CD4-positive, alpha-beta T cell treated with Interleukin-2 at 100 ng/mL for 4 hours (primary cell): ENCODE data around the gene B2M.
"Not testable (repeated sequence)": the region's sequence is repeated elsewhere in the genome, so short reads cannot be mapped to it uniquely, and the experiment has no call there.

Experiments used
- DNase-seq: peaks from one replicate; pipeline ENCODE4 v3.0.0-alpha.2; 2020; ENCODE audit warnings: low spot score

The B2M gene

DNA sequence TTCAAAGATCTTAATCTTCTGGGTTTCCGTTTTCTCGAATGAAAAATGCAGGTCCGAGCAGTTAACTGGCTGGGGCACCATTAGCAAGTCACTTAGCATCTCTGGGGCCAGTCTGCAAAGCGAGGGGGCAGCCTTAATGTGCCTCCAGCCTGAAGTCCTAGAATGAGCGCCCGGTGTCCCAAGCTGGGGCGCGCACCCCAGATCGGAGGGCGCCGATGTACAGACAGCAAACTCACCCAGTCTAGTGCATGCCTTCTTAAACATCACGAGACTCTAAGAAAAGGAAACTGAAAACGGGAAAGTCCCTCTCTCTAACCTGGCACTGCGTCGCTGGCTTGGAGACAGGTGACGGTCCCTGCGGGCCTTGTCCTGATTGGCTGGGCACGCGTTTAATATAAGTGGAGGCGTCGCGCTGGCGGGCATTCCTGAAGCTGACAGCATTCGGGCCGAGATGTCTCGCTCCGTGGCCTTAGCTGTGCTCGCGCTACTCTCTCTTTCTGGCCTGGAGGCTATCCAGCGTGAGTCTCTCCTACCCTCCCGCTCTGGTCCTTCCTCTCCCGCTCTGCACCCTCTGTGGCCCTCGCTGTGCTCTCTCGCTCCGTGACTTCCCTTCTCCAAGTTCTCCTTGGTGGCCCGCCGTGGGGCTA lies at the start of gene B2M, which contains the start of gene PATL2:
Gene B2M (plus strand): TSS at position 422 of the 647 bp plus-strand sequence. CDS start 30 bp downstream, at position 452.
Gene PATL2 (minus strand): TSS at position 228 of the 647 bp plus-strand sequence. CDS start 34,833 bp downstream, outside the sequence.
- peak; percentile 98 for DNase-seq

DNA sequence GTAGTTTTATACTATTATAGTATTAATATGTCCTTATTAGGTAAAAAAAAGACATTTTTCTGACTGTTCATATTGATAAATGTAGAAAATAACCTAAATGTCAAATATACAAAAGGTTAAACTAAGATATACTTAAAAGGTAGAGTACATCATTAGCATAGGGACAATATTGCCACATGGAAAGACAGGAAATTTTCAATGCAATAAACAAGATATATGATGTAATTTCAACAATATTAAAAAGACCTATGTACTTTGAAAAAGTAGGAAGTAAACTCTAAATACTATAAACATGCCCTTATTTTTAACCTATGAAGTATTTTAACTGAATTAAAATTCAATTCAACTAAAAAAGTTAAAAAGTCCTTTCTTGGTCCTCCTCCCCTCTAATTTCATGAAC lies 49.7 kb upstream of the B2M start:
- DNase-seq: no peak

DNA sequence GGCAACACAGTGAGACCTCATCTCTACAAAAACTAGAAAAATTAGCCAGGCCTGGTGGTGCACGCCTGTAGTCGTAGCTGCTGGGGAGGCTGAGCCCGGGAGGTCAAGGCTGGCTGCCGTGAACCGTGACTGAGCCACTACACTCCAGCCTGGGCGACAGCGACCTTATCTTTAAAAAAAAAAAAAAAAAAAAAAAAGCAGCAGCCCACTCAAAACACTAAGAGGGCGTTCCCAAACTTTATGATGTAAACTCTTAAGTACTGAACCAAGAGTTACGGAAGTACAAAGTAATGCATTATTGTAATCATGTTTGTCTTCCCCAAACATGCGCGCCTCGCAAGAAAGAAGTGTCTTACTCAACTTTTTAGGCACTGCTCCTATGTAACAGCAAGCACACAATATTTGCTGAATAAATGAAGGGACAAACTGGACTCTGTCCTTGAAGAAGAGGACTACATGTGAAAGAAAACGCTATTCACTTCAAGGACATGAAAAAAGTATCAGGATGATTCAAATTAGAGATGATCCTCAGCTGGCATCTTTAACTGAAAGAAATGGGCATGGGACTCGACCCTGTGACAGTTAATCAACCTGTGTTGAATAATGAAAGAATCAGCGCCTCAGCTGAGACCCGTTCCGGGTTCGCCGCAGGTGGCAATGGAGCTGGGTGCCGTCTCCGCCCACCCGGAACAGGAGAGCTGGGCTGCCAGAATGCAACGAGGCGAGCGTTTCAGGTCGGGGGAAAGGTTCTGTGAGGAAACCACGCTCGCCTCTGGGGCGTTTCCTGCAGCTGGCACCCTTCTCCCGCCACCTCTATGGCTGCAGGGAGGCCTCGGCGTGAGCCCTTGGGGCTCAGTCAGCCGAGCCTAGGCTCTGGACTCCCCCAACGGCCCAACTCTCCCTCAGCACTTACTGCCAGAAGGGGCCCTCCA lies 48.6 kb upstream of the B2M start:
- peak; percentile 82 for DNase-seq

DNA sequence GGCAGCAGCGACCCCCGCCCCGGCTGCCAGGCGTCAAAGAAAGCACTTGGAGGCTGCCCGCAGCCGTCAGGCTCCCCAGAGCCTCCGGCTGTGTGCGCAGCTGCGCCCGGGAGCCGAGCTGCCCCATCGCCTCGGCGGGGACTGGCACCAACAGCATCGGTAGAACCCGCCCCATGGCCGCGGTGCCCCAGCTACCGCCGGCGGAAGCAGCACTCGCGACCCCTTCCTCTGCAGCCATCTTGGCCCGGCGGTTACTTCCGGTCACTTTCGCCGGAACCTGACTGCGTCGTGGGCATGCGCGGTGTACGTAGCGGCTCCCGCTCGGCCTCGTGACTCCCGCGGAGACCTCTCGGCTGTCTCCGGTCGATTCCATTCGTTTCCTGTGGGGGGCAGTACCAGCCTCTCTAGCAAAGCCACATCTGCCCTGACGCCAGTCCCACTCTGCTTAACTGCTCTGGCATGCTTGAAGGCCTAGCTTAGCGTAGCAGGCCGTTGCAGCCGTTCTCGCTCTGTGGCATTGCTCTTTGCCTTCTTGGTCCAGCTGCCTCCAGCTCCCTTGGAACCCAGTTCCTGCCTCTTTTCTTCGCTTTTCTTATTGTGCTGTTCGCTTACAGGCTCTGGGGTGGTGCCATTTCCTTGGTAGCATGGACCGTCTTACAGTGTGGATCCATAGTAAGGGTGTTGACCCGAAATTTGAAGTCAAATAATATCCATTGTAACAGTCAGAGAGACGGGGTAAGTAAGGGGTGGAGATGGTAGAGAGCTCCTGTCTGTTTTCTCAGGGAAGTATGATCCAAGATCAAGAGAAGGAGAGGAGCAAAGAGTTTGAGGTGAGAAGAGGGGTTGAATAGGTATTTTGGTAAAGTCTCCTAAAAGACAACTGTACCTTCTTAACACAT lies 47.7 kb upstream of the B2M start, which contains the start of gene SPG11:
Gene SPG11 (minus strand): TSS at position 253 of the 899 bp plus-strand sequence. CDS start 15 bp downstream, at position 238.
- peak; percentile 99 for DNase-seq

GRCh38 chr15:44666210-44667038 lies 44.9 kb upstream of the B2M start:
- peak; percentile 51 for DNase-seq

- DNase-seq: no peak
Observed at GRCh38 chr15:44667039-44667360, 44.3 kb upstream of the B2M start.

- DNase-seq: no peak
Observed at GRCh38 chr15:44668921-44669320, 42.4 kb upstream of the B2M start.

DNA sequence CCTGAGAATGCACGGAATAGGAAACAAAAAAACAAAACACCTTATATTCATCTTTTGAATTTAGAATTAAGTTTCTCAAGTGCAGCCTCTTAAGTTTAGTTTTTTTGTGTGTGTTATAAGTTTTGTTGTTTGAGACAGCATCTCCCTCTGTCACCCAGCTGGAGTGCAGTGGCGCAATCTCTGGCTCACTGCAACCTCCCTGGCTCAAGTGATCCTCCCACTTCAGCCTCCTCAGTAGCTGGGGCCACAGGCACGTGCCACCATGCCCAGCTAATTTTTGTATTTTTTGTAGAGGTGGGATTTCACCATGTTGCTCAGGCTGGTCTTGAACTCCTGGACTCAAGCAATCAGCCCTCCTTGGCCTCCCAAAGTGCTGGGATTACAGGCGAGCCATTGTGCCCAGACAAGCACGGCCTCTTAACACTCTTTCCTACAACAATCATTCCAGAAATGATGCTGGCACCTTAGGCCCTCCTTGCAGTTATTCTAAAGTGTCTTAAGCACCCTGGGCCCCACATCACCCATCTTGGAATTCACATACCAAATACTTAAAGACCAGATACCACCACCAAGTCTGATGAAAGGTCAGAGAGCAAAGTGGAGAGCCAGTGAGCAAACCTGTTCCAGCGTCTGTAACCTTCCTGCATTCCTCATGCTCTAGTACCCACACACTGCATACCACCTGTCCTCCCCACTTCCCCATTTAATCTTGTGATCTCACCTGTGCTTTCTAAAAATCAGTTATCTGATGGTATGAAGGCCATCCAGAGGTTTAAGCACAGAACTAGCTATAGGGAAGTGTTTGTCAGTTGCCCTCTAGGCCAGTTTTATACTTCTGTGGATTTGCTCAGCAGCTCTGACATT lies 41.0 kb upstream of the B2M start:
- no peak for DNase-seq

DNA sequence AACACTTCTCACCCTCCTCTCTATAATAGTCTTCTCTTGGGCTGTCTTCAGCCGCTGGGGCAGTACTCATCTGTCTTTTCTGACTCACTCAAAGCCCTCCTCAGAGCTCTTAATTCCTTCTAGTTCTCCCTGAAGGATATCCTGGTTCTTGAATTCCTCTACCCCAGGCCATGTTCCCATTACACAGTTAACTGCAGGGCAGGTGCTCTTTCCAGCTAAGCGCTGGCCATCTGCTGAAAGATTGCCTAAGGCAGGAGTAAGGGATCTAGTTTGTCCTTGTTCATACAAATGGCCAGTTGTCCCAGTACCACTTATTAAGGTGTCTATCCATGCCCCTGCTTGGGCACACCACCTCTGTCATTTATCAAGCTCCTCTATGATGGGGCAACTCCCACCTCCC lies 37.7 kb upstream of the B2M start:
- no peak for DNase-seq

DNA sequence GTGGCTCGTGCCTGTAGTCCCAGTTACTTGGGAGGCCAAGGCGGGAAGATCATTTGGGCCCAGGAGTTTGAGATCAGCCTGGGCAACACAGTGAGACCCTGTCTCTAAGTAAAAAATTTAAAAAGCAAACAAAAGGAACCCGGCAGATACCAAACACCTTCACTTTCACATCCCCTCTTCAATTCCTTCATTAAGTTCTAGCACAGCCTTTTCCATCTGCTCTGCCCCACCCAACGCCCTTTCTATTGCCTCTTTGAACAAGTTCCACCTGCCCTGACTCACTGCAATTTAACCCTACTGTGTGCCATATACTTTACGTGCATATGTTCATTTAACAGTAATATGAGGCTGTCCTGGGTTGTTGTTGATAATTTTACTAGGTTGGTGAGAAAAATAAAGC lies 35.4 kb upstream of the B2M start:
- no peak for DNase-seq

DNA sequence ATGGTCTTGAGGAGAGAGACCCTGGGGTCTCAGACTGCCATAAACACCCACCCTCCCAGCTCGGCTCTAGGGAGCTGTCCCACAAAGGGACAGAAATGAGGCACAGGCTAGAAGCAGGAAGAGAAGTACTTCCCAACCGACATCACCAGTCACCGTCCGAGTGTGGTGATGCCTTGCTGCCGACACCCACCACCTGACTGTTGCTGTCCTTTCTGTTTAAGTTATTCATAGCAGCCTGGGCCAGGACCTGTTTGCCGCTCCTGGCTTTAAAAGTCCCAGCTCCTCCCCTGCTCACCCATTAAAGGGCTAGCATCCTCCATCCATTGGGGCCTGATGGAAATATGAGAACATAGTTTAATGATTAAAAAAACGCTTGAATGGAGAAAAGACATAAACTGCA lies 34.6 kb upstream of the B2M start:
- peak; percentile 44 for DNase-seq

- DNase-seq: no peak
Observed at GRCh38 chr15:44682211-44682610, 29.1 kb upstream of the B2M start.

DNA sequence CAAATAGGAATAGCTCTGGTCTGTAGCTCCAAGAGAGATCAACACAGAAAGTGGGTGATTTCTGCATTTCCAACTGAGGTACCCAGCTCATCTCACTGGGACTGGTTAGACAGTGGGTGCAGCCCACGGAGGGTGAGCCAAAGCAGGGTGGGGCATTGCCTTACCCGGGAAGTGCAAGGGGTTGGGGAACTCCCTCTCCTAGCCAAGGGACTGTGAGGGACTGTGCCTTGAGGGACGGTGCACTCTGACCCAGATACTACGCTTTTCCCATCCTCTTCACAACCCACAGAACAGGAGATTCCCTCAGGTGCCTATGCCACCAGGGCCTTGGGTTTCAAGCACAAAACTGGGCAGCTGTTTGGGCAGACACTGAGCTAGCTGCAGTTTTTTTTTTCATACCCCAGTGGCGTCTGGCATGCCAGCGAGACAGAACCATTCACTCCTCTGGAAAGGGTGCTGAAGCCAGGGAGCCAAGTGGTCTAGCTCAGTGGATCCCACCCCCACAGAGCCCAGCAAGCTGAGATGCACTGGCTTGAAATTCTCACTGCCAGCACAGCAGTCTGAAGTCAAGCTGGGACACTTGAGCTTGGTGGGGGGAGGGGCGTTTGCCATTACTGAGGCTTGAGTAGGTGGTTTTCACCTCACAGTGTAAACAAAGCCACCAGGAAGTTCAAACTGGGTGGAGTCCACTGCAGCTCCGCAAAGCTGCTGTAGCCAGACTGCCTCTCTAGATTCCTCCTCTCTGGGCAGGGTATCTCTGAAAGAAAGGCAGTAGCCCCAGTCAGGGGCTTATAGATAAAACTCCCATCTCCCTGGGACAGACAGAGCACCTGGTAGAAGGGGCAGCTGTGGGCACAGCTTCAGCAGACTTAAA lies 28.3 kb upstream of the B2M start:
- DNase-seq: peak; percentile 90

- not testable (repeated sequence) for DNase-seq
Observed at GRCh38 chr15:44689318-44689717, 22.0 kb upstream of the B2M start.

DNA sequence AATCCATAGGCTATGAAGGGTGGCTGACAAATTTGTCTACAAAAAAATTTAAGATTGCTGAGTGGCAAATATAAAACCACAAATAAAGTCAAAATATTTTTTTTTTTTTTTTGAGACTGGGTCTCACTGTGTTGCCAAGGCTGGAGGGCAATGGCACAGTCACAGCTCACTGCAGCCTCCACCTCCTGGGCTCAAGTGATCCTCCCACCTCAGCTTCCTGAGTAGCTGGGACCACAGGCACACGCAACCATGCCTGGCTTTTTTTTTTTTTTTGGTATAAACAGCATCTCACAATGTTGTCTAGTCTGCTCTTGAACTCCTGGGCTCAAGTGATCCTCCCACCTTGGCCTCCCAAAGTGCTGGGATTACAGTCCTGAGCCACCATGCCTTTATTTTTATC lies 21.1 kb upstream of the B2M start:
- peak; percentile 46 for DNase-seq

GRCh38 chr15:44692659-44693058 lies 18.7 kb upstream of the B2M start:
- DNase-seq: no peak

DNA sequence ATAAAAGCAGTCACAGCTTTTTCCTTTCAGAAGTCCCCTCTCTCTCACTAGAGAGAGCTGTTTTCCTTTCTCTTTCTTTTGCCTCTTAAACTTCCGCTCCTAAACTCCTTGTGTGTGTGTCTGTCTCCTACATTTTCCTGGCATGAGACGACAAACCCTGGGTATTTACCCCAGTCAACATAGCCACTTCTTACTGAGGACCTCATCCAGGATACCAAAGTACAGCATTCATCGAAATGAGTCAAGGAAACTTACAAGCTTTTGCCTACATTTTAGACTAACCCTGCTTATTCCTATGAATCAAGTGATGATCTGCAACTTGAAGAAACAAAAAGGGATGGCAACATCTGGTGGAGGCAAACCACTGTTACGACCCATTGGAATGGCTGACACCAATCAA lies 16.9 kb upstream of the B2M start:
- DNase-seq: no peak

GRCh38 chr15:44695294-44695693 lies 16.0 kb upstream of the B2M start:
- DNase-seq: no peak

DNA sequence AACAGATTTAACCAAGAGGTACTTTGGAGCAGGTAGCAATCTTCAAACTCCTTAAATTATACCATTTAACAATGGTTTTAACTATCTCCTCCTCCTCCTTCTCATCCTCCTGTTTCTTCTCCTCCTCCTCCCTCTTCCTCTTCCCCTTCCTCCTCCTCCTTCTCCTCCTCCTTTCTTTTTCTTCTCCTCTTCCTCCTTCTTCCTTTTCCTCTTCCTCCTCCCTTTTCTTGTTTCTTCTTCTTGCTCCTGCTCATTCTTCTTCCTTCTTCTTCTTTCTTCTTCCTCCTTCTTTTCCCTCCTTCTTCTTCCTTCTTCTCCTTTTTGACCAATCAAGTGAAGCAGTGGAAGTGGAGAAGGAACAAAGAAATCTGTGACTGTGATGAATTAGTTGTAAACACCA lies 14.3 kb upstream of the B2M start:
- no peak for DNase-seq
